AG04450 (cell line): Measurements from ENCODE around the gene PLD1. TPM values are rescaled to one million over a fixed set of nuclear protein-coding genes. Genes with fewer than 3 reads are reported as not detected.

Source experiments
- CTCF ChIA-PET: fragments of 300-600, 350-600 bp; formaldehyde crosslinking; extraction: SDS; loops from one replicate; lab custom pipeline; 2022; ENCODE audit warnings: antibody characterized with exemption, inconsistent platforms; lab: Charles Lee
- POLR2A ChIA-PET: fragments of 350-600 bp; formaldehyde crosslinking; extraction: SDS; loops from one replicate; lab custom pipeline; 2021; ENCODE audit warnings: antibody characterized with exemption, inconsistent platforms; lab: Yijun Ruan, JAX
- DNase-seq: peaks from one replicate; pipeline ENCODE4 v3.0.0-alpha.2; 2011; ENCODE audit warnings: low read depth, low spot score
- H3K27ac ChIP-seq: one replicate; pipeline ENCODE4 v1.5.1; 2012; ENCODE audit warnings: low read depth, low read length, control low read depth
- H3K27me3 ChIP-seq: one replicate; pipeline ENCODE4 v1.6.0; 2012; ENCODE audit warnings: low read length; ENCODE audit not compliant: control insufficient read depth, insufficient read depth
- H3K4me3 ChIP-seq: 2 replicates; pipeline ENCODE4 v1.5.1; 2011; ENCODE audit warnings: mild to moderate bottlenecking, low read depth, low read length, control low read depth
- H3K9me3 ChIP-seq: 2 replicates; pipeline ENCODE4 v1.5.1; 2012; ENCODE audit warnings: low read length; ENCODE audit not compliant: control insufficient read depth, insufficient read depth
- polyA plus RNA-seq: library from polyadenylated mRNA; depleted of rRNA; stranded (reverse); fragments of >200 nt; gene quantifications from 2 replicates; pipeline ENCODE4 v1.2.3, GENCODE V29; 2011
- TF ChIP-seq, protein P1 (sequence below): IDR thresholded peaks from 2 replicates; pipeline ENCODE4 v1.5.1; 2011; ENCODE audit warnings: low read depth, low read length, control low read depth, inconsistent platforms

PLD1 gene
- polyA plus RNA-seq, 1 experiment: 20.2 TPM

- ChIA-PET CTCF (interaction anchor here (2.6 kb wide), 1 partner anchor 14 kb away, joined by 12 read pairs; no protein-coding TSS in a partner anchor), POLR2A (no interaction called here)
- Histone ChIP-seq H3K4me3 (no peak overlapping the region), H3K27ac (no peak overlapping the region), H3K27me3 (no peaks in the 10 kb centered on the region), H3K9me3 (no peaks in the 10 kb centered on the region)
- no peak for DNase-seq
- TF ChIP-seq, protein P1, sequence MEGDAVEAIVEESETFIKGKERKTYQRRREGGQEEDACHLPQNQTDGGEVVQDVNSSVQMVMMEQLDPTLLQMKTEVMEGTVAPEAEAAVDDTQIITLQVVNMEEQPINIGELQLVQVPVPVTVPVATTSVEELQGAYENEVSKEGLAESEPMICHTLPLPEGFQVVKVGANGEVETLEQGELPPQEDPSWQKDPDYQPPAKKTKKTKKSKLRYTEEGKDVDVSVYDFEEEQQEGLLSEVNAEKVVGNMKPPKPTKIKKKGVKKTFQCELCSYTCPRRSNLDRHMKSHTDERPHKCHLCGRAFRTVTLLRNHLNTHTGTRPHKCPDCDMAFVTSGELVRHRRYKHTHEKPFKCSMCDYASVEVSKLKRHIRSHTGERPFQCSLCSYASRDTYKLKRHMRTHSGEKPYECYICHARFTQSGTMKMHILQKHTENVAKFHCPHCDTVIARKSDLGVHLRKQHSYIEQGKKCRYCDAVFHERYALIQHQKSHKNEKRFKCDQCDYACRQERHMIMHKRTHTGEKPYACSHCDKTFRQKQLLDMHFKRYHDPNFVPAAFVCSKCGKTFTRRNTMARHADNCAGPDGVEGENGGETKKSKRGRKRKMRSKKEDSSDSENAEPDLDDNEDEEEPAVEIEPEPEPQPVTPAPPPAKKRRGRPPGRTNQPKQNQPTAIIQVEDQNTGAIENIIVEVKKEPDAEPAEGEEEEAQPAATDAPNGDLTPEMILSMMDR: no peak
Observed at GRCh38 chr3:171600030-171600429, 210.3 kb downstream of the PLD1 start.

- no peak for DNase-seq
- TF ChIP-seq, protein P1: no peak
- peaks cover 4% of the 10 kb centered on the region for H3K27me3 ChIP-seq
- H3K27ac ChIP-seq: no peak overlapping the region
- no peak overlapping the region for H3K4me3 ChIP-seq
- ChIA-PET POLR2A (no interaction called here), CTCF (interaction anchor here (2.6 kb wide), 1 partner anchor 15 kb away, joined by 12 read pairs; no protein-coding TSS in a partner anchor)
- H3K9me3 ChIP-seq: no peaks in the 10 kb centered on the region
Observed at GRCh38 chr3:171598990-171599389, 211.3 kb downstream of the PLD1 start.

- H3K9me3 ChIP-seq: no peaks in the 10 kb centered on the region
- H3K27me3 ChIP-seq: peaks cover 6% of the 10 kb centered on the region
- H3K27ac ChIP-seq: no peak overlapping the region
- ChIA-PET CTCF (interaction anchor here (0.6 to 1.0 kb wide), 2 partner anchors 21 to 110 kb away, joined by 3 read pairs; no protein-coding TSS in a partner anchor), POLR2A (no interaction called here)
- no peak overlapping the region for H3K4me3 ChIP-seq
- TF ChIP-seq, protein P1: no peak
- DNase-seq: no peak
Observed at GRCh38 chr3:171592786-171593185, 217.5 kb downstream of the PLD1 start.

DNA sequence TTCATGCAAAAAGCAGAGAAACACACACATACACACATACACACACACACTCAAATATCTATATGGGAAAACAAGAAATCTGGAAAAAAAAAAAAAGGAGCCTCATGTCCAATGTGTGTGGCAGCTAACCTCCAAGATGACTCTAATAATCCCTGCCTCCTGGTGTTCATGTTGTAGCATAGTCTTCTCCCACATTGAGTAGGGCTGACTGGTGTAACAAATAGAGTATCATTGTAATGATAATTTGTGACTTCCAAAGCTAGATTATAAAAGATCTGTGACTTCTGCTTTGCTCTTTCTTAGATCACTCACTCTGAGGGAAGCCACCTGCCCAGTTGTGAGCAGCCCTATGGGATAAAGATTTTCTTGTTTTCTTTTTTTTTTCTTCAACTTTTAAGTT, 219.2 kb downstream of the PLD1 start:
- POLR2A ChIA-PET: no interaction called here
- TF ChIP-seq, protein P1: no peak
- CTCF ChIA-PET: no interaction called here

GRCh38 chr3:171586274-171586673, 224.0 kb downstream of the PLD1 start:
- Histone ChIP-seq H3K4me3 (no peak overlapping the region), H3K27me3 (peaks cover 2% of the 10 kb centered on the region), H3K9me3 (no peaks in the 10 kb centered on the region), H3K27ac (no peak overlapping the region)
- ChIA-PET POLR2A (no interaction called here), CTCF (interaction anchor here (0.6 kb wide), 1 partner anchor 66 kb away, joined by 3 read pairs; no protein-coding TSS in a partner anchor)
- TF ChIP-seq, protein P1: no peak
- DNase-seq: no peak

More for the DNA sequence above, 219.2 kb downstream of the PLD1 start:
- H3K27me3 ChIP-seq: peaks cover 6% of the 10 kb centered on the region
- no peak overlapping the region for H3K27ac ChIP-seq
- no peak for DNase-seq
- no peak overlapping the region for H3K4me3 ChIP-seq
- no peaks in the 10 kb centered on the region for H3K9me3 ChIP-seq
